GM12873 (cell line): ENCODE measurements around the gene PSMG4.

Source experiments
- CTCF ChIP-seq: IDR thresholded peaks from 2 replicates; pipeline ENCODE4 v1.5.1; 2012; ENCODE audit warnings: low read depth, mild to moderate bottlenecking, moderate library complexity, low read length, control low read depth; ENCODE audit not compliant: insufficient read depth; ENCODE audit errors: missing control alignments

Gene PSMG4

GRCh38 chr6:3307436-3307835 is 48.7 kb downstream of the PSMG4 start:
- TF ChIP-seq CTCF: no peak

GRCh38 chr6:3308106-3308505 is 49.4 kb downstream of the PSMG4 start:
- TF ChIP-seq CTCF: no peak

- no peak for TF ChIP-seq CTCF
Measured at GRCh38 chr6:3309391-3310050, 50.8 kb downstream of the PSMG4 start.

DNA sequence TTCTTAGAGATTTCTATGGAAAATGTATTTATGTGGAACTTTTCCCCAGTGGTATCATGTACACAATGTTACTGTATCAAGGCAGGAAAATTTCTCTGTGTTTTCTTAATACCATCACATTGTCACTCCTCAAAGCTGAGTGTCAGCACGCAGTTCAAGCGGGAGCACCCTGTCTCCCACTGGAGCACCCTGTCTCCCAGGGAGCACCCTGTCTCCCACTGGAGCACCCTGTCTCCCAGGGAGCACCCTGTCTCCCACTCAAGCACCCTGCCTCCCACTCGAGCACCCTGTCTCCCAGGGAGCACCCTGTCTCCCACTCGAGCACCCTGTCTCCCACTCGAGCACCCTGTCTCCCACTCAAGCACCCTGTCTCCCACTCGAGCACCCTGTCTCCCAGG is 51.3 kb downstream of the PSMG4 start:
- TF ChIP-seq CTCF: no peak

GRCh38 chr6:3310703-3311102 is 52.0 kb downstream of the PSMG4 start:
- TF ChIP-seq CTCF: no peak

DNA sequence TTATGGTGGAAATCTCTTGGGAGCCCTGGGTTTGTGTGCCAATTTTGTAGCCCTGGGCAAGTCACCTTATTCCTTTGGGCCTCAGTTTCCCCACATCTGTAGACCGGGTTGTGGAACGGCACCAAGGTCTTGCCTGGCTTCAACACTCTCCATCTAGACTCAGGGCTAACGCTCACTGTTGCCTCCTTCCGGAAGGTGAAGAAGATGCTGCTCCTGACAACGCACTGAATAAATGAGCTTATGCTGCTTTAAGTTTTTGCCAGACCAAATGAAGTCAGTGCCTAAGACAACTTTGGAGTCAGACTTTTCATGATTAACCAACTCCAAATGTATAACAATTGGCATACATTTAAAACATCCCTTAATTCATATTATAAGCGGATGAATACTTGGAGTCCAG is 53.1 kb downstream of the PSMG4 start:
- TF ChIP-seq CTCF: no peak

- TF ChIP-seq CTCF: no peak
Measured at GRCh38 chr6:3312604-3313231, 54.0 kb downstream of the PSMG4 start.
